GM12874 (cell line): ENCODE results near the gene ADRA2C.

Experiments used
- TF ChIP-seq, protein P1 (sequence below): IDR thresholded peaks from 2 replicates; pipeline ENCODE4 v1.5.1; 2011; ENCODE audit warnings: low read depth, mild to moderate bottlenecking, control low read depth, low read length, moderate library complexity; ENCODE audit not compliant: insufficient read depth

ADRA2C gene

DNA sequence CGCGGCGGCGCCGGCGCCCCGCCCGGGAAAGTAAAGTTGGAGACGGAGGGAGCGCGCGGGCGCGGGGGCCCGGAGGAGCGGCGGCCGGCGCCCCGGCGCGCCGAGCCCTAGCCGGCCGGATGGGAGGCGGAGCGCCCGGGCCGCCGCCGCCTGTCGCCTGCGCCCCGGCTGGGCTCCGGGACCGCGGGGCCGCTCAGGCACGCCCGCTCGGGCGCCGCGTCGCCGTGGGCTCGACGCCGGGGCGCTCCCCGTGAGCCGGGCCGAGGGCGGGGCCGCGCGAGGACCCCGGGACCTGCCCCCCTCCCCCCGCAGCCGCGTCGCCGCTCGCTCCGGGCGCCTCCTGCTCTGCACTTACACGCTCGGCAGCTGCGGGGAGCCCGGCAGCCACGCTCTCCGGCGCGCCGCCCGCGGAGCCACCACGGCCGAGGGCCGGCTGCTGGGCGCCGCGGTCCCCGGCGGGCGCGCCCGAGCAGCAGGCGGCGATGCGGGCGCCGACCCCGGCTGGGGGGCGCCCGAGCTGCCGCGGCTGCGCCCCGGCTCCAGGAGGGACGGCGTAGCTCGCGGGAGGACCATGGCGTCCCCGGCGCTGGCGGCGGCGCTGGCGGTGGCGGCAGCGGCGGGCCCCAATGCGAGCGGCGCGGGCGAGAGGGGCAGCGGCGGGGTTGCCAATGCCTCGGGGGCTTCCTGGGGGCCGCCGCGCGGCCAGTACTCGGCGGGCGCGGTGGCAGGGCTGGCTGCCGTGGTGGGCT, at the start of gene ADRA2C:
Gene ADRA2C, plus strand, starts transcription at position 350 of the 749 bp plus-strand sequence. Its CDS starts 222 bp downstream, at position 572.
- TF ChIP-seq, protein P1, sequence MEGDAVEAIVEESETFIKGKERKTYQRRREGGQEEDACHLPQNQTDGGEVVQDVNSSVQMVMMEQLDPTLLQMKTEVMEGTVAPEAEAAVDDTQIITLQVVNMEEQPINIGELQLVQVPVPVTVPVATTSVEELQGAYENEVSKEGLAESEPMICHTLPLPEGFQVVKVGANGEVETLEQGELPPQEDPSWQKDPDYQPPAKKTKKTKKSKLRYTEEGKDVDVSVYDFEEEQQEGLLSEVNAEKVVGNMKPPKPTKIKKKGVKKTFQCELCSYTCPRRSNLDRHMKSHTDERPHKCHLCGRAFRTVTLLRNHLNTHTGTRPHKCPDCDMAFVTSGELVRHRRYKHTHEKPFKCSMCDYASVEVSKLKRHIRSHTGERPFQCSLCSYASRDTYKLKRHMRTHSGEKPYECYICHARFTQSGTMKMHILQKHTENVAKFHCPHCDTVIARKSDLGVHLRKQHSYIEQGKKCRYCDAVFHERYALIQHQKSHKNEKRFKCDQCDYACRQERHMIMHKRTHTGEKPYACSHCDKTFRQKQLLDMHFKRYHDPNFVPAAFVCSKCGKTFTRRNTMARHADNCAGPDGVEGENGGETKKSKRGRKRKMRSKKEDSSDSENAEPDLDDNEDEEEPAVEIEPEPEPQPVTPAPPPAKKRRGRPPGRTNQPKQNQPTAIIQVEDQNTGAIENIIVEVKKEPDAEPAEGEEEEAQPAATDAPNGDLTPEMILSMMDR = no peak

DNA sequence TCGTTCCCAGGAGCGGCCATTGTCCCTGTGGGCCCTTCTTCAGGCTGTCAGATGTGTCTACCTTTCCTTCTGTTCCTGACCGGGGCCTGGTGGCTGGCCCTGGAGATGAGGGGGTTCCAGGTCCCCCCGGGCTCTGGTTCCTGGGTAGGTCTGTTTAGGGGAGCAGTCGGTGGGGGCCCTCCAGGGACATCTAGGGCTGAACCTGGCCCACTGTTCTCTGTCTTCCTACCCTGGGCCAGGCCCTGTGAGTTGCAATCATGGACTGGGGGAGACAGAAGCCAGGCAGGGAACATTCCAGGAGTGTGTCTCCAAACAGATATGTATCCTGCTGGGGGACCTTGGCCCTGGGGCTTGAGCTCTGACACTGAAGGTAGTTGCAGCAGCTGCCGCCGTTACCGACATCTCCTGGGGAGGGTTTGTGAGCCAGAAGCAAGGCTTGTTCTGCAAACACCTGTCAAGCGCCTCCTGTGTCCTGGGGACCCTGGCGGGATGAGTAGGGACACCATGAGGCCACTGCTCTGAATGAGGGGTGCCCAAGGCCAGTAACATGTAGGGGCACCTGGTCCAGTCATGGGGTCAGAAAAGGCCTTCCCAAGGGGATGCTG, 49.5 kb upstream of the ADRA2C start:
- TF ChIP-seq, protein P1 = no peak

DNA sequence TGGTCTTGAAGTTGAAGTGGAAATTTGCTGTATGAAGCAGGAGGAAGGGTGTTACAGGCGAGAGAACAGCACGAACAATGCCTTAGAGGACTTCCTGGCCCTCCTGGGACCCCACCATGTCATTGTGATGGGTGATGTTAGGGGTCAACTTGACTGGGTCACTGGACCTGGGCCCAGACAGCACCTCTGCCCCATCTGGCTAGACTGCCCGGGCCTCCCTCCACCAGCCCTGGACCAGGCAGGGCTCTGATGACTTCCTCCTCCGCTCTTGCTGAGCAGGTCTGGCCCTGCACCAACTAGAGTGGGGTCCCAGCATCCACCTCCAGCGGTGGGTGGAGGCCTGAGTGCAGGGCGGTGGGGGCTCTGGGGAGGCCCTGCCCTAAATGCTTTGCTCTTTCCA, 48.9 kb upstream of the ADRA2C start:
- TF ChIP-seq, protein P1 = no peak

DNA sequence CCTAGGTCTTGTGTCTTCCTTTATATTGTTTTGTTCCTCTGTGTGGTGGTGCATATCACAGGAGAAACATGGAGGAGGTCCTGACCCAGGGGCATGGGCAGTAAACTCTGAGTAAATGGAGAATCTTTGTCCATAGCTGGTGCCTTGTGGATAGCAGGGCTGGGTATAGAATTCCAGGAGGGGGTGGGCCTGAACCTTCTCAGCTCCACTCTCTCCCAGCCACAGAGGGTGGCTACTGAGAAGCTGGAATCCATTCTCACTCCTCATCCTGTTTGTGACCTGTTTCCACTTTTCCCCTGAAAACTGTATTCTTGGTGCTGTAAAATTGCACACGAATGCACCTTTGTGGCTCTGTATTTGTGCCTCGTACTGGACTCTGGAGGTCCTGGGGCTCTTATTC, 47.7 kb upstream of the ADRA2C start:
- TF ChIP-seq, protein P1 = no peak

DNA sequence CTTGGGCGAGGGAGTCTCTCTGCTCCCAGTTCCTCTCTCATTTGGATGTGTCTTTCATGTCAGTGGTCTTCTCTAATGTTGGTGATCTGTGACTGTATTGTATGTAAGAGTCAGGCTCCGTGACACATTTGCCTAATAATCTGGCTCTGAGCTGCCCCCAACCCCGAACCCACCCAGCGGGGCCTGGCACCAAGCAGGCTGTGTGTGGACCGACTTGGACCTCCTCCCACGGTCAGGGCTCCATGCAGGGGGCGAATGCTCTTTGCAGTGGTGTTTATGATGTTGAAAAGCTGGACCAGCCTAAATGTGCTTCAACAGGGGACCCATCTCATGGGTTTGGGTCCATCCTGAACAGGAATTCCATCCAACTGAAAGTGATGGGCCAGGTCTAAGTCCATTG, 47.0 kb upstream of the ADRA2C start:
- TF ChIP-seq, protein P1 = no peak

DNA sequence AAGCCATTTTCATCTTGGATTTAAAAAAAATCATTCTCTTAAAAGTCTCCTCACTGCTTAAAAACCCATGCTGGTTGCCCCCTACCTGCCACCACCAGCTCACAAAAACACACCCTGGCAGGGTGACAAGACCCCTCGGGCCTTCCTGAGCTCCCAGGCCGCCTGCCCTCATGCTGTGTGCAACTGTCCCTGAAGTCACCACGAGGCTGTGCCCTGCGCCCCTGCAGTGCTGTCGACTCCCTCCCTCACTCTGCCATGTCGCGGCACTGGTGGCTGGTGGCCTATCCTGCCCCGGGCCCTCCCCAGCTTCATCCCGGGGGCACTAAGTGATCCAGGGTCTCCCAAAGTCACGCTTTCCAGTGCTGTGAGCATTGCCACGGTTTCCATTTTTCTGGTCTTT, 46.3 kb upstream of the ADRA2C start:
- TF ChIP-seq, protein P1 = no peak

DNA sequence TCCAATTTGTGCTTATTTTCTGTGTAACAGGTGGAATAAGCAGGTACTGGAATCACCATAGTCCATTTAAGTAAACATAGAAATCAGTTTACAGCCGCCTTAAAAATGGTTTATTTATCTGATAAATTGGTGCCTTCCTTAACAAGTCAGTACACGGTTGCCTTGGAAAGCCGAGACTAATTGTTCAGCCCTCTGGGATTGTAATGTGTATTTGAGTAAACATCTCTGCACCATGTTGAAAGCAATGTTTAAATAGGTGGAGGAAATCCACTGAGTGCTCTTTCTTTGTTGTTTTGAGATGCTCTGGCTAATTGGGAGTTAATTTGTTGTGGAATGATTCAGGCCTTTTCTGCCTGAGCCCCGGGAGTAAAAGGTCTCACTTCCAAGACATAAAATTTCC, 45.7 kb upstream of the ADRA2C start:
- TF ChIP-seq, protein P1 = no peak
